ENCODE results near the gene SLC22A6. TPM values are rescaled to one million over a fixed set of nuclear protein-coding genes. Genes with fewer than 3 reads are reported as not detected.

SLC22A6 gene
- total RNA-seq, 1 donor, result not detected

DNA sequence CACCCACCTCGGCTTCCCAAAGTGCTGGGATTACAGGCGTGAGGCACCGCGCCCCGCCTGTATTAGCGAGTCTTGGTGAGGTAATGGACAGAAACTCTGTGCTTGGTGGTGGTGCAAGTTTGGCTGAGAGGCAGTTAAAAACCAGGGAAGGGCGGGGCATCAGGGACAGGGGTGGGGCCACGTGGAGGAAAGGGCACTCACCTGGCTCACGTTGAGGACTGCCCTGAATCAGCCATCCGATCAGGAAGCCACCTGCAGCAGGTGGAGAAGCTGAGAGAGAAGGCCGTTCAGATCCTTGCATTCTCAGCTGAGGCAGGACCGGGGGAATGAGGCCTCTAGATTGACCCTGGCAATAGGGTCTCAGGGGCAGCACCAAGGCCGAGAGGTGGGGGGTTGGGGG lies 51.5 kb downstream of the SLC22A6 start:
- TF ChIP-seq, protein P1, sequence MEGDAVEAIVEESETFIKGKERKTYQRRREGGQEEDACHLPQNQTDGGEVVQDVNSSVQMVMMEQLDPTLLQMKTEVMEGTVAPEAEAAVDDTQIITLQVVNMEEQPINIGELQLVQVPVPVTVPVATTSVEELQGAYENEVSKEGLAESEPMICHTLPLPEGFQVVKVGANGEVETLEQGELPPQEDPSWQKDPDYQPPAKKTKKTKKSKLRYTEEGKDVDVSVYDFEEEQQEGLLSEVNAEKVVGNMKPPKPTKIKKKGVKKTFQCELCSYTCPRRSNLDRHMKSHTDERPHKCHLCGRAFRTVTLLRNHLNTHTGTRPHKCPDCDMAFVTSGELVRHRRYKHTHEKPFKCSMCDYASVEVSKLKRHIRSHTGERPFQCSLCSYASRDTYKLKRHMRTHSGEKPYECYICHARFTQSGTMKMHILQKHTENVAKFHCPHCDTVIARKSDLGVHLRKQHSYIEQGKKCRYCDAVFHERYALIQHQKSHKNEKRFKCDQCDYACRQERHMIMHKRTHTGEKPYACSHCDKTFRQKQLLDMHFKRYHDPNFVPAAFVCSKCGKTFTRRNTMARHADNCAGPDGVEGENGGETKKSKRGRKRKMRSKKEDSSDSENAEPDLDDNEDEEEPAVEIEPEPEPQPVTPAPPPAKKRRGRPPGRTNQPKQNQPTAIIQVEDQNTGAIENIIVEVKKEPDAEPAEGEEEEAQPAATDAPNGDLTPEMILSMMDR (IDR thresholded peaks at IDR 0.05; ENCODE audit: insufficient read depth, low read depth, low read length), result no peak
- no peak for DNase-seq (ENCODE audit: low read depth)
- H3K4me3 ChIP-seq (ENCODE audit: low read depth, low read length), result no peak overlapping the region

DNA sequence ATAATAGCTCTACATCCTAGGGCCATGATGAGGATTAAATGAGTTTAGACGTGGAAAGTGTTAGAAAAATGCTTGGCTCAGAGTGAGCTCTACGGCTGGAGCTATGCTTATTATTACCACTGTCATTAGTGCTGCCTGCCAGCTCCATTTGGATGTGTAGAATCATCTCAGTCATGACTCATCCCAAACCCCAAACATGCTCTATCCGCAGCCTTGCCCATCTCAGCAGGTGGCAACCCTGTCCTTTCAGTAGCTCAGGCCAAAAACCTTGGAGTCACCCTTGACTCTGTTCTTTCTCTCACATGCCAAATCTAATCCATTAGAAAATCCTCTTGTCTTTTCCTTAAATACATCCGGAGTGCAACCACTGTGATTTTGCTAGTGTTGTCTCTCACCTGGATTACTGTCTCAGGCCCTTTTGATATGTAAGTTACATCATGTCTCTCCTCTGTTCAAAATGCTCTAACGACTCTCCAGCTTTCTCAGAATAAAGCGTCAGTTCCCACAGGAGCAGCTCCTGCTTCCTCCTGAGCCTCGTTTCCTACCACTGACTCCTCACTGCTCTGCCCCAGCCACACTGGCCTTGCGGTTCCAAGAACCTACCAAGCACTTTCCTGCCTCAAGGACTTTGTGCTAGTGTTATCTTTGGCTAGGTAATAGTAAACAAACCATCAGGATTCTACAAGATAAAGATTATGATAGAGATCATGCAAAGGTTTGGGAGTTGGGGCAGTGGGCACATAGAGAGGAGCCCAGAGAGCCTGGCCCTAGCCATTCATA lies 53.1 kb downstream of the SLC22A6 start:
- DNase-seq (ENCODE audit: low read depth), result no peak
- H3K4me3 ChIP-seq (ENCODE audit: low read depth, low read length), result no peak overlapping the region
- TF ChIP-seq, protein P1 (IDR thresholded peaks at IDR 0.05; ENCODE audit: insufficient read depth, low read depth, low read length), result no peak

DNA sequence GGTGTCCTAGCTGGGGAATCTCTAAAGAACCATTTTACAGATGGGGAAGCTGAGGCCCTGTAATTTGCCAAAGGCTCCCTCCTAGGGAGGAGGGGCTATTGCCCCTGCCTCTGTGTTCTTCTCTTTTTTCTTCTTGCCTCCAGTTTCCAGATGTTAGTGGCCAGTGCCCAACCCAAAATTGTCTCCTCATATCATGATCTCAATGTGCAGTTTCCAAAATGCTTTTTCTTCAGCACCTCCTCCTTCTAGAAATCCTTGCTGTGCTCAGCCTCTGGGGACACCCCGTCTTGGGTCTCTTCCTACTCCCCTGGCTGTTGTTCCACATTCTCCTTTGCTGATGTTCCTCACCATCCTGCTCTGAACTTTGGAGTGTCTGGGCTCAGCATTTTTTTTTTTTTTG lies 54.1 kb downstream of the SLC22A6 start:
- no peak for DNase-seq (ENCODE audit: low read depth)
- H3K4me3 ChIP-seq (ENCODE audit: low read depth, low read length), result no peak overlapping the region
- TF ChIP-seq, protein P1 (IDR thresholded peaks at IDR 0.05; ENCODE audit: insufficient read depth, low read depth, low read length), result no peak

DNA sequence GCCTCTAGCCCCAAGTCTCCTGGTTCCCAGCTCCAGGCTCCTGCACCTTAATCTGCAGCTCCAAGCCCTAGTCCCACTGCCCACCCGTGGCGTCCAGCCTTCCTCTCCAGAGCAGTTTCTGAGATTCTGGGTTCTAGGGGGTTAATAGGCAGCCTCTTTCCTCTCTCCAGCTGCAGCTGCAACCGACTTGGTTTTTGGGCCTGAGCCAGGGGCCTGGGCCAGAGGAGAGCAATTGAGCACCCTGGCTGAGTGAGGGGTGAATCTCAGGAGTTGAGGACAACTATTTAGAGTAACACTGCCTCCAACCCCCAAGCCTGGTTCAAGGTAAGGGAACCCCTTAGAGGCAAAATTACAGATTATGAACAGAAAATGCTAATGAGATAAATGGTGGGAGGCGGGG lies 54.6 kb downstream of the SLC22A6 start:
- no peak for DNase-seq (ENCODE audit: low read depth)
- TF ChIP-seq, protein P1 (IDR thresholded peaks at IDR 0.05; ENCODE audit: insufficient read depth, low read depth, low read length), result no peak
- H3K4me3 ChIP-seq (ENCODE audit: low read depth, low read length), result no peak overlapping the region

DNA sequence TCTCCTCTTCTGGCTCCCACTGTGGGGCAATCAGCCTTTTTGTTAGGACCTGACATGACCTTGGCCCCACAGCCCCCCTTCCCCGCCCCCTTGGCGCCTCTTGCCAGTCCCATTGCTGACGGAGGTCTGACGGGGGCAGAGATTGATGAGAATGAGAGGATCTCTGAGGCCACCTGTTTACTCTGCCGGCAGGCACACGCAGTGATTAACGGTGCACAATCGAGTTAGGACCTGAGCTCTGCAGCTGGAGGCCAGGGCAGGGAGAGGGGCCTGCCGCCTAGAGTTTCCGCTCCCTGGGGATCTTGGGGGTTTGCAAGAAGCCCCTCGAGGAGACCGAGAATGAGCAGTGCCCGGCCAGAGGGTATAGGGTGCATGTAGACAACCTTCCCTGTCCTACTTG lies 56.8 kb downstream of the SLC22A6 start:
- TF ChIP-seq, protein P1 (IDR thresholded peaks at IDR 0.05; ENCODE audit: insufficient read depth, low read depth, low read length), result no peak
- H3K4me3 ChIP-seq (ENCODE audit: low read depth, low read length), result no peak overlapping the region
- DNase-seq (ENCODE audit: low read depth), result no peak

DNA sequence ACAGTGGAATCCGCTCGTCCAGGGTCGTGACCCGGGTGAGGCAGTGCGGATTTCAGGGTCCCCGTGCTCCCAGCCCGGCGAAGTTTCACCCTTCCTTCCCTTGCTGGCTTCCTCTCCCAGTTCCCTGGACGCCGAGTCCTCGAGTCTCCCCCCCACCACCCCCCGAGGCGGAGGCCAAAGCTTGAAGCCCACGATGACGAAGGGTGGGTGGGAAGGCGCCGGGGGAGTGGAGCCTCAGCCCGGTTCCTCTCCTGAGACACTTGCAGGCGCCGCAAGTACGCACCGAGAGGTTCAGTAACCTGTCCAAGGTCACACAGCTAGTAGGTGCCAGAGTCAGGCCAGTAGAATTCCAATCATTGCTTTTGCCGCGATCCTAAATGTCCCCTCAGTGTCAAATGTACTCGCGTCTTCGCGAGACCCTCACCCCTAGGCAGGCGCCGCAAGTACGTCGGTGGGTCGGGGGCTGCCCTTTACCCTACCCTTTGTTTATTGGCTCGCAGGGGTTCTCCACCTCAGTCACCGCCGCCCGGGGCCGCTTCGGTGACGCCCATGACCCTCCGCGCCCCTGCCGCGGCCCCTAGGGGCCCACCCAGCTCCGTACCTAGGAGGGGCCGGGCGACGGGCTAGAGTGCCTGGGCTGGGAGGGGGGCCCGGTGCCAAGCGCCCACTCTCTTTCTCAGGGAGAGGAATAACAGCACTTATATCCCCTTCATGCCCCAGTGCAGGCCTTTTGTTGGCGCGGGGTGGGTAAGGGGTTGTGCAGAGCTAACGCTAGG lies 57.9 kb downstream of the SLC22A6 start:
- no peak for DNase-seq (ENCODE audit: low read depth)
- TF ChIP-seq, protein P1 (IDR thresholded peaks at IDR 0.05; ENCODE audit: insufficient read depth, low read depth, low read length), result no peak
- H3K4me3 ChIP-seq (ENCODE audit: low read depth, low read length), result no peak overlapping the region

Small RNA genes lying within 50 kb of the gene (small RNA-seq; reads per million reads assigned to genes)
- gene RN7SL259P, result not detected

Other genes starting within 250 kb of the SLC22A6 start
- 12.9 and 13.4 TPM in 2 replicates for gene ZBTB3, start 230.8 kb downstream of the SLC22A6 start, total RNA-seq
- 45.8 and 55.7 TPM in 2 replicates for gene POLR2G, start 223.4 kb downstream of the SLC22A6 start, total RNA-seq
- gene TAF6L, start 213.6 kb downstream of the SLC22A6 start, total RNA-seq, result 16.8 and 22.2 TPM in 2 replicates
- 38.0 and 45.8 TPM in 2 replicates for gene TMEM179B, start 197.6 kb downstream of the SLC22A6 start, total RNA-seq
- 14.5 and 14.7 TPM in 2 replicates for gene TMEM223, start 193.0 kb downstream of the SLC22A6 start, total RNA-seq
- gene NXF1, start 179.5 kb downstream of the SLC22A6 start, total RNA-seq, result 28.3 and 33.2 TPM in 2 replicates
- gene STX5, start 152.9 kb downstream of the SLC22A6 start, total RNA-seq, result 35.1 and 47.5 TPM in 2 replicates
- gene TEX54, start 152.1 kb downstream of the SLC22A6 start, total RNA-seq, result not detected in 2 replicates
- 36.1 and 39.7 TPM in 2 replicates for gene WDR74, start 145.4 kb downstream of the SLC22A6 start, total RNA-seq
- 117 and 190 TPM in 2 replicates for gene SLC3A2, start 104.1 kb downstream of the SLC22A6 start, total RNA-seq
- gene CHRM1, start 63.6 kb downstream of the SLC22A6 start, total RNA-seq, result not detected in 2 replicates
- not detected in 2 replicates for gene SLC22A8, start 30.9 kb upstream of the SLC22A6 start, total RNA-seq
- gene SLC22A24, start 159.3 kb upstream of the SLC22A6 start, total RNA-seq, result not detected in 2 replicates

Measured in fibroblast of villous mesenchyme (primary cell).